Dedifferentiated amniotic fluid mesenchymal stem cell (primary cell): ENCODE results near the gene GDI1.
"Not testable (repeated sequence)": the region's sequence is repeated elsewhere in the genome, so short reads cannot be mapped to it uniquely, and the experiment has no call there.

Source experiments
- DNase-seq: peaks from one replicate; pipeline ENCODE4 v3.0.0-alpha.2; 2016; ENCODE audit errors: extremely low spot score

The GDI1 gene

DNA sequence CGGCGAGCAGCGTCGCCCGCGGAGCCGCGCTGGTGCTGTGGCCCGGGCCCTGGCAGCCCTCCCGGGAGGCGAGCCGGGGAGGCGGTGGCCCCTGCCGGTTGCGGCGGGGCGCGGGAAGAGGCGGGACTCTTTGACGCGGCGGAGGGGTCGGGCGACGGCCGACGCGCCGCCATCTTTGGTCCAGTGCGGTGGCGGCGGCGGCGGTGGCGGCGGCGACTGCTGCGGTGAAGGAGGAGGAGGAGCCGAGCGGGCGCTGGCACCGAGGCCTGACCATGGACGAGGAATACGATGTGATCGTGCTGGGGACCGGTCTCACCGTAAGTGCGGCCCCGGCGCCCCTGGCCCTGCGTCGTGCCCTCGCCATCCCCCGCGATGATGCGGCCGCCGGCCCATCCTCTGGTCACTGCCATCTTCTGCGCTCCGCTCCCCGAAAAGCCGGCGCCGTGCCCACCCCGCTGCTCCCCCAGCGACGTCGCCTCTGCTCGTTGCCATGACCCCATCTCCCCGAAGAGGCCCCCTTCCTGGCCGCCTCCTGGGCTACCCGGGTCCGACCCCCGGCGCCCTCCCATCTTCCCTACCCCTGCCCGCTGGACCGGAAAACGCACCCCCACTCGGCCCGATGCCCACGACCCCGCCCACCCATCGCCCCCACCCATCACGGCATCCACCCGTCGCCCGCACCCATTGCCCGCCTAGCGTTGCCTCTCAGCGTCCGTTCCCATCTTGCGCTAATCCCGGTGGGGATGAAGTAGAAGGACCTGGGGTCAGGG is at the start of gene GDI1:
TSS of gene GDI1 (plus strand) at position 172 of the 770 bp plus-strand sequence. CDS start at position 273, 101 bp downstream.
- DNase-seq, result no peak

- not testable (repeated sequence) for DNase-seq
Observed at GRCh38 chrX:154388094-154388493, 48.9 kb upstream of the GDI1 start.

GRCh38 chrX:154388649-154389048 is 48.3 kb upstream of the GDI1 start:
- not testable (repeated sequence) for DNase-seq

GRCh38 chrX:154389812-154390747 is 46.9 kb upstream of the GDI1 start:
- not testable (repeated sequence) for DNase-seq

DNA sequence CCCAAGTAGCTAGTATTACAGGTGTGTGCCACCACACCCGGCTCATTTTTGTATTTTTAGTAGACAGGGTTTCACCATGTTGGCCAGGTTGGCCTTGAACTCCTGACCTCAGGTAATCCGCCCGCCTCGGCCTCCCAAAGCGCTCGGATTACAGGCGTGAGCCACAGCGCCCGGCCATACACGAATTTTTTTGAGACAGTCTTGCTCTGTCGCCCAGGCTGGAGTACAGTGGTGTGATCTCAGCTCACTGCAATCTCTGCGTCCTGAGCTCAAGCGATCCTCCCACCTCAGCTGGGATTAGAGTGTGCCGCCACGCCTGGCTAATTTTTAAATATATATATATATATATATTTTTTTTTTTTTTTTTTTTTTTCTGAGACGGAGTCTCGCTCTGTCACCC is 40.6 kb upstream of the GDI1 start:
- not testable (repeated sequence) for DNase-seq

GRCh38 chrX:154396973-154397887 is 39.7 kb upstream of the GDI1 start:
- DNase-seq, result no peak

- DNase-seq, result peak; percentile 91
Observed at GRCh38 chrX:154397888-154398667, 38.9 kb upstream of the GDI1 start, which contains the start of gene RPL10. RPL10 (plus strand) TSS chrX:154398377; CDS start chrX:154398520, 143 bp downstream.

- DNase-seq, result peak; percentile 66
Observed at GRCh38 chrX:154398668-154399526, 38.1 kb upstream of the GDI1 start.

- DNase-seq, result no peak
Observed at GRCh38 chrX:154399527-154400368, 37.2 kb upstream of the GDI1 start.

- not testable (repeated sequence) for DNase-seq
Observed at GRCh38 chrX:154400369-154400817, 36.6 kb upstream of the GDI1 start.

DNA sequence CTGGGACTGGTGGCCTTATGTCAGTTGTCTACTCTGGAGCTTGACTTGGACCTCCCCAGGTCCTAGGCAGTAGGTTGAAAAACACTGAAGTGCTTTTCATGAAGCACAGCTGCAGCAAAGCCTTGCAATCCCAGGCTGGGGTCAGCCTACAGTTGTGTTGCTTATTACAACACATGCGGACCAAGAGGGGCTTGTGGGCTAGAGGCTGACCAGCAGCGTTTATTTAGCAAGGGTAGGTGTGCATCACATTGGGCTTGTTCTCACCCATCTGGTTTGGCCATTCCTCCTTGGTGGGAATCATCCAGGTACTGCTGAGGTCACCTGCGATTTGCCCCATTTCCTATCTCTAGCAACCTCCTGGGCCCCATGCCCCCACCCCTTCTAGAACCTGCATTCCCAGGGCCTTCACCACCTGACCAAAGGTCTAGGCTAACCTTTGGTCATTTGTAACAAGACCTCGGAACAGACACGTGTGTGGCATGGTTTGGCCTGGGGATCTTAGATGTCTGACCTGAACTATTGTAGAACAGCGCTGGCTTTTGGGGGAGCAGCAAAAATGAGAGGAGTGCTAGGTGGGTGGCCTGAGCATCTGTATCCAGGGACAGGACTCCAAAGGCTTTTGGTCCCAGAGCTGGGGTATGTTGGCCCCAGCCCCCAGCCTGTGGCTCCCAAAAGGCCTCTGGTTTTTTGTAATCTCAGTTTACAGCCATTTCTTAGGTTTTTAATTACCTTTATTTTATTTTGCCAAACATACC is 35.7 kb upstream of the GDI1 start:
- no peak for DNase-seq

GRCh38 chrX:154401918-154402621 is 34.9 kb upstream of the GDI1 start:
- no peak for DNase-seq

DNA sequence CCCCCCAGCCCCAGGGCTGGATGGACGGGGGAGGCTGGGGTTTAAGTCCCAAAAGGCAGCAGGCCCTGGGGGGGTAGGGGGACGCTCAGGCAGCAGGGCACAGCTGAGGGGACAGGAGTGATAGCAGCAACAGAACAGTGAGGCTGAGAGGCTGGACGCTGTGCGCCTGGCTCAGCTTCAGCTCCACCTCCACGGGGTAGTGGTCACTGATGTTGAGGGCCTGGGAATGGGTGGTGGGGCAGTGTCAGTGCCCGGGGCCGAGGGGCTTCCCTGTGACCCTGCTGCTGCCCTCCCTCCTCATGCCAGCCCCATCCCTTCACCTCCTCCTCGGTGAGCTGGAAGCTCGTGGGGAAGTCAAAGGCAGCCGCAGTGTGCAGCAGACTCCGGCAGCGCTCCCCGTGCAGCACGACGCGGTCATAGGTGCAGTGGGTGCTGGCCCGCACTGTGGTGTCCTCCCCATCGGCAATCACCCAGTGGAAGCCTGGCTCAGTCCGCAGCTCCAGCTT is 34.3 kb upstream of the GDI1 start:
- no peak for DNase-seq

- no peak for DNase-seq
Observed at GRCh38 chrX:154403192-154403591, 33.8 kb upstream of the GDI1 start.

GRCh38 chrX:154403858-154404257 is 33.1 kb upstream of the GDI1 start:
- DNase-seq, result no peak

GRCh38 chrX:154404625-154405192 is 32.2 kb upstream of the GDI1 start:
- DNase-seq, result no peak
